Choroid plexus epithelial cell (primary cell): ENCODE results near the gene RAD54L.
"Not testable (repeated sequence)": the region's sequence is repeated elsewhere in the genome, so short reads cannot be mapped to it uniquely, and the experiment has no call there.

ENCODE experiments used
- DNase-seq: peaks from one replicate; pipeline ENCODE4 v3.0.0-alpha.2; 2010; ENCODE audit warnings: low read depth
- H3K4me3 ChIP-seq: 2 replicates; pipeline ENCODE4 v1.5.1; 2011; ENCODE audit warnings: low read depth, mild to moderate bottlenecking, control low read depth, low read length, moderate library complexity
- TF ChIP-seq, protein P1 (sequence below): conservative IDR thresholded peaks from 2 replicates; pipeline ENCODE4 v1.5.1; 2011; ENCODE audit warnings: low read depth, mild to moderate bottlenecking, control low read depth, inconsistent platforms, low read length, moderate library complexity

The RAD54L gene

GRCh38 chr1:46317323-46317722, 69.8 kb downstream of the RAD54L start:
- TF ChIP-seq, protein P1, sequence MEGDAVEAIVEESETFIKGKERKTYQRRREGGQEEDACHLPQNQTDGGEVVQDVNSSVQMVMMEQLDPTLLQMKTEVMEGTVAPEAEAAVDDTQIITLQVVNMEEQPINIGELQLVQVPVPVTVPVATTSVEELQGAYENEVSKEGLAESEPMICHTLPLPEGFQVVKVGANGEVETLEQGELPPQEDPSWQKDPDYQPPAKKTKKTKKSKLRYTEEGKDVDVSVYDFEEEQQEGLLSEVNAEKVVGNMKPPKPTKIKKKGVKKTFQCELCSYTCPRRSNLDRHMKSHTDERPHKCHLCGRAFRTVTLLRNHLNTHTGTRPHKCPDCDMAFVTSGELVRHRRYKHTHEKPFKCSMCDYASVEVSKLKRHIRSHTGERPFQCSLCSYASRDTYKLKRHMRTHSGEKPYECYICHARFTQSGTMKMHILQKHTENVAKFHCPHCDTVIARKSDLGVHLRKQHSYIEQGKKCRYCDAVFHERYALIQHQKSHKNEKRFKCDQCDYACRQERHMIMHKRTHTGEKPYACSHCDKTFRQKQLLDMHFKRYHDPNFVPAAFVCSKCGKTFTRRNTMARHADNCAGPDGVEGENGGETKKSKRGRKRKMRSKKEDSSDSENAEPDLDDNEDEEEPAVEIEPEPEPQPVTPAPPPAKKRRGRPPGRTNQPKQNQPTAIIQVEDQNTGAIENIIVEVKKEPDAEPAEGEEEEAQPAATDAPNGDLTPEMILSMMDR = no peak
- H3K4me3 ChIP-seq = no peak overlapping the region
- DNase-seq = no peak

GRCh38 chr1:46319301-46319700, 71.7 kb downstream of the RAD54L start:
- DNase-seq, H3K4me3 ChIP-seq: not testable (repeated sequence)

DNA sequence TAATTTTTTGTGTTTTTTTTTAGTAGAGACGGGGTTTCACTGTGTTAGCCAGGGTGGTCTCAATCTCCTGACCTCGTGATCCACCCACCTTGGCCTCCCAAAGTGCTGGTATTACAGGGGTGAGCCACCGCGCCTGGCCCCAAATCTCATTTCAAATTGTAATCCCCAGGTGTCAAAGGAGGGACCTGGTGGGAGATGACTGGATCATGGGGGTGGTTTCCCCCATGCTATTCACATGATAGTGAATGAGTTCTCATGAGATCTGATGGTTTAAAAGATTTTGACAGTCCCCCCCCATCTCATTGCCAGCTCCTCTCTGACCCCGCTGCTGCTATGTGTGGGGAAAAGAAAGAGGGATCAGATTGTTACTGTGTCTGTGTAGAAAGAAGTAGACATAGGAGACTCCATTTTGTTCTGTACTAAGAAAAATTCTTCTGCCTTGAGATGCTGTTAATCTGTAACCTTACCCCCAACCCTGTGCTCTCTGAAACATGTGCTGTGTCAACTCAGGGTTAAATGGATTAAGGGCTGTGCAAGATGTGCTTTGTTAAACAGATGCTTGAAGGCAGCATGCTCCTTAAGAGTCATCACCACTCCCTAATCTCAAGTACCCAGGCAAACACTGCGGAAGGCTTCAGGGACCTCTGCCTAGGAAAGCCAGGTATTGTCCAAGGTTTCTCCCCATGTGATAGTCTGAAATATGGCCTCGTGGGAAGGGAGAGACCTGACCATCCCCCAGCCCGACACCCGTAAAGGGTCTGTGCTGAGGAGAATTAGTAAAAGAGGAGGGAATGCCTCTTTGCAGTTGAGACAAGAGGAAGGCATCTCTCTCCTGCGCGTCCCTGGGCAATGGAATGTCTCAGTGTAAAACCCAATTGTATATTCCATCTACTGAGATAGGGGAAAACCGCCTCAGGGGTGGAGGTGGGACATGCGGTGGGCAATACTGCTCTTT, 72.7 kb downstream of the RAD54L start:
- not testable (repeated sequence) for H3K4me3 ChIP-seq, DNase-seq

- H3K4me3 ChIP-seq, DNase-seq: not testable (repeated sequence)
Measured at GRCh38 chr1:46322191-46322590, 74.6 kb downstream of the RAD54L start.

GRCh38 chr1:46325285-46326076, 77.9 kb downstream of the RAD54L start:
- DNase-seq, H3K4me3 ChIP-seq: not testable (repeated sequence)
